ENCODE measurements around the gene MEGF10.

The MEGF10 gene

GRCh38 chr5:127417528-127417927 is 126.9 kb downstream of the MEGF10 start:
- DNase-seq: no peak

GRCh38 chr5:127418367-127418766 is 127.8 kb downstream of the MEGF10 start:
- DNase-seq: no peak

GRCh38 chr5:127418974-127419682 is 128.5 kb downstream of the MEGF10 start:
- no peak for DNase-seq

- no peak for DNase-seq
Observed at GRCh38 chr5:127419683-127420257, 129.2 kb downstream of the MEGF10 start.

- no peak for DNase-seq
Observed at GRCh38 chr5:127420758-127421157, 130.2 kb downstream of the MEGF10 start.

- no peak for DNase-seq
Observed at GRCh38 chr5:127421471-127421870, 130.9 kb downstream of the MEGF10 start.

- no peak for DNase-seq
Observed at GRCh38 chr5:127423173-127423798, 132.7 kb downstream of the MEGF10 start.

- no peak for DNase-seq
Observed at GRCh38 chr5:127425037-127425436, 134.4 kb downstream of the MEGF10 start.

GRCh38 chr5:127425868-127426267 is 135.3 kb downstream of the MEGF10 start:
- no peak for DNase-seq

GRCh38 chr5:127426661-127427060 is 136.1 kb downstream of the MEGF10 start:
- no peak for DNase-seq

- no peak for DNase-seq
Observed at GRCh38 chr5:127428276-127428675, 137.7 kb downstream of the MEGF10 start.

- DNase-seq: no peak
Observed at GRCh38 chr5:127428748-127429147, 138.2 kb downstream of the MEGF10 start.

- DNase-seq: no peak
Observed at GRCh38 chr5:127429928-127430327, 139.3 kb downstream of the MEGF10 start.

GRCh38 chr5:127430627-127431026 is 140.0 kb downstream of the MEGF10 start:
- DNase-seq: no peak

GRCh38 chr5:127431977-127432585 is 141.5 kb downstream of the MEGF10 start:
- DNase-seq: no peak

- DNase-seq: no peak
Observed at GRCh38 chr5:127433526-127433925, 142.9 kb downstream of the MEGF10 start.

GRCh38 chr5:127434588-127434987 is 144.0 kb downstream of the MEGF10 start:
- no peak for DNase-seq

GRCh38 chr5:127435821-127436220 is 145.2 kb downstream of the MEGF10 start:
- no peak for DNase-seq

GRCh38 chr5:127439644-127440043 is 149.0 kb downstream of the MEGF10 start:
- no peak for DNase-seq

GRCh38 chr5:127440831-127441230 is 150.2 kb downstream of the MEGF10 start:
- no peak for DNase-seq

GRCh38 chr5:127441799-127442484 is 151.3 kb downstream of the MEGF10 start:
- DNase-seq: no peak

- DNase-seq: no peak
Observed at GRCh38 chr5:127444171-127444570, 153.6 kb downstream of the MEGF10 start.

GRCh38 chr5:127445328-127445727 is 154.7 kb downstream of the MEGF10 start:
- DNase-seq: no peak

Data from activated CD4-positive, alpha-beta T cell treated with anti-CD3 and anti-CD28 coated beads for 48 hours (primary cell).